Activated CD4-positive, CD25-positive, alpha-beta regulatory T cell treated with anti-CD3 and anti-CD28 coated beads, Interleukin-2, amount 50 U/mL, for 16 hours (primary cell): ENCODE data around the gene TP53TG5.

Experiments
- DNase-seq: peaks from one replicate; pipeline ENCODE4 v3.0.0-alpha.2; 2020; ENCODE audit warnings: low read depth, low spot score

The TP53TG5 gene

GRCh38 chr20:45346291-45346718 lies 31.8 kb downstream of the TP53TG5 start:
- DNase-seq: no peak

DNA sequence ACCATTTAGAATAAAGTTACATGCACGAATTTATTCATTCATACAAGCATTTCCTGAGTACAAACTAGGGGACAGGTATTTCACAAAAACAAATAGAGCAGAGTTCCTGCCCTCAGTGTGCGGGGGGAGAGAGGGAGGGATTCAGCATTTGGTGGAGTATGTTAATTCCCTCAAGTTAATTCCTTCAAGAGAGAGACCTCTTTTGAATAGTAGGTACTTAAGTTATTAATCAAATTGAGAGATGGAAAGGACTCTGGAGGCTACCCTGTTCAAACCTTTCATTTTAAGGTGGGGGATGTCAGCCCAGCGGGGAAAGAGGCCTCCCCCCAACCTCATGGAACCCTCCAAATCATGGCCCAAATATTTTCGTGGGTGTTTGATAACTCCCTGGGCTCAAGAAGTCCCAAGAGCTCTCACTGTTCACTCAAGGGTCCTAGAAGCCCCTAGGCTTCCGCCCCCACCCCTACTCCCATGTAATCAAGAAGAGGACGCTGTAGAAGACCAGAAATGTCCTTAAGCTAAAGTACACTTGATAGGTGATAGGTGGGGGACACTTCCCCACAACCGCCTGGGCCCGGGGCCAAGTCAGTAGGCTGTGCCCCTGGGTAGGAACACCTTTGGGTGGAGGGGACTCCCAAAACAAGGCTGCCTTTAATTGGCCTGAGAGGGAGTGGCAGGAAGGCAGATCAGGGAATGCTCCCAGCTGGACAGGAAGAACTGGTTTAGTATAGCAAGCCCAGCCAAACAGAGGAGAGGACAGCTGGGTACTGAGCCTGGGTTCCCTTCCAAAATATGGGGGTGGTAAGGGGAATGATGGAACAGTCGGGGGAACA lies 32.8 kb downstream of the TP53TG5 start:
- no peak for DNase-seq

- DNase-seq: no peak
These were observed 33.8 kb downstream of the TP53TG5 start for GRCh38 chr20:45344168-45344860.

- no peak for DNase-seq
These were observed 34.5 kb downstream of the TP53TG5 start for GRCh38 chr20:45343532-45344167.

- no peak for DNase-seq
These were observed 35.1 kb downstream of the TP53TG5 start for GRCh38 chr20:45342855-45343531.

- no peak for DNase-seq
These were observed 35.9 kb downstream of the TP53TG5 start for GRCh38 chr20:45341939-45342854.

- no peak for DNase-seq
These were observed 36.6 kb downstream of the TP53TG5 start for GRCh38 chr20:45341579-45341938.

- no peak for DNase-seq
These were observed 37.2 kb downstream of the TP53TG5 start for GRCh38 chr20:45340951-45341350.

DNA sequence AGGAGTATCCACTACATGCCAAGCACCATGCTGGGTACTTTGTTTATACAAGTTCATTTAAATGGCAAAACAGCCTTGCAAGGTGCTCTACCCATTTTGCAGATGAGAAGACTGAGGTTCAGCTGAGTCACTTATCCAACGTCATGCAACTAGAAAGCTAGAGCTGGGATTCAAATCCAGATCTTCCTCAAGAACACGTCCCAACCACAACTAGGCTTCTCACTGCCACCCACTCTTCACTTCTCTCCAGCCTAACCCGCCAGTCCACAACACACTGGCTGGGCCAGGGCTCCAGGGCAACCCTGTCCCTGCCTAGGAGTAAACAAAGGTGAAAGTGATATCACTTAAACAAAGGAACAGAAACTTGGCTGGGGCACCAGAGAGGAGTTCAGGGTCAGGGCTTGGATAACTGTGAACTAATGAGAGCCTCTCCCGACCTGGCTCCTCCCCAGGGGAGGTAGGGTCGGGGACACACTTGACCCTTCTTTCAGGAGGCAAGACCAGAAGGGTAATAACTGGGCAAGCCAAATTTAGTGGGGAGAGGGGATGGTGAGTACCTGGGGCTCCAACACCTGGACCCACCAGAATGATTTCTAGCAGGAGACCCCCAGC lies 37.8 kb downstream of the TP53TG5 start:
- no peak for DNase-seq

DNA sequence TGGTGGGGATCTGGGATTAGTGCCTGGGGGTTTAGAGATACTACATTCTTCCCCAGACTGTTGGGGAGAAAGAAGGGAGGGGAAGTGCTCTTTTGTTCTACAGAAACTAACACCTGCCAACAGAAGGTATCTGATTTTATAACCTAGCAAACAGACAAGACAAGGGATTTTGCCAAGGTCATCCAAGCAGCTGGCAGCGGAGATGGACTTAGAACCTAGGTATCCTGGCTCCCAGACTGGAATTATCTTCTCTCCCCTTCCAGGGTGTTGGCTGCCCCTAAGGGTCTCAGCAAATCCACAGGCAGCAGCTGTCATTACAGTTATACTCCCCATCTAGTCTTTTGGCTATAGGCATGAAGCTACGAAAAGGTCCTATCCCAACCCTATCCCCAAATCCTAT lies 38.3 kb downstream of the TP53TG5 start:
- no peak for DNase-seq

- DNase-seq: no peak
These were observed 39.0 kb downstream of the TP53TG5 start for GRCh38 chr20:45339084-45339483.

GRCh38 chr20:45338121-45339030 lies 39.7 kb downstream of the TP53TG5 start:
- no peak for DNase-seq

DNA sequence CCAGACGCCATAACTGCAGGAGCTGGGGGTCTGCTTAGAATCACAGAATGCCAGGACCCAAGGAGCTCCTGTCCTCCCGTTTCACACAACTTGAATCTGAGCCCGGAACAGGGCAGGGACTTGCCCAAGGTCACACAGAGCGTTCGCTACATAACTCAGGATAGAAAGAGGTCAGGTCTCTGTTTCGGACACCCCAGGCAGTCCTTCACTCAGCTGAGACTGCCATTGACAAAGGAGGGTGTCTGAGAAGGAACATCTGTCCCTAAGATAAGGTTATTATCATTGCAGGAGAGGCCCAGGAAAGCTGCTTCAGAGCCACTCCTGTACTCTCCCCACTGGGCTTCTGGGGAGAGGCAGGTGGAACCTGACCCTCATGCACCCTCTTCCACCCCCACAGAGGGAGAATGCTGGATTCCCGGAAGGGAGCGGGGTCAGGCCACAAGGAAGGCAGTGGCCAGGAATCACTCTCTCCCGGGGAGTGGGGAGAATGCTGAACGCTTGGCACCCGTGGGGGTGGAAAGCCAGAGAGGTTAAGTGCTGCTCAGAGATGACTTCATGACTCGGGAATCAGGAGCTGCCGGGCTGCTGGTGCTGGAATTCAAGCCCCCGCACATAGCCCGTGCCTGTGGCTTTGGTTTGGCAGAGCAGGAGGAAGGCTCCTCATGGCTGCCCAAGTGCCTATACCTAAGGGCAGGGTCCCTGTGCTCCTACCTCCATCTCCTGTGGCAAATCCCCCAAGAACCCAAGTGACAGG lies 40.6 kb downstream of the TP53TG5 start:
- DNase-seq: no peak

DNA sequence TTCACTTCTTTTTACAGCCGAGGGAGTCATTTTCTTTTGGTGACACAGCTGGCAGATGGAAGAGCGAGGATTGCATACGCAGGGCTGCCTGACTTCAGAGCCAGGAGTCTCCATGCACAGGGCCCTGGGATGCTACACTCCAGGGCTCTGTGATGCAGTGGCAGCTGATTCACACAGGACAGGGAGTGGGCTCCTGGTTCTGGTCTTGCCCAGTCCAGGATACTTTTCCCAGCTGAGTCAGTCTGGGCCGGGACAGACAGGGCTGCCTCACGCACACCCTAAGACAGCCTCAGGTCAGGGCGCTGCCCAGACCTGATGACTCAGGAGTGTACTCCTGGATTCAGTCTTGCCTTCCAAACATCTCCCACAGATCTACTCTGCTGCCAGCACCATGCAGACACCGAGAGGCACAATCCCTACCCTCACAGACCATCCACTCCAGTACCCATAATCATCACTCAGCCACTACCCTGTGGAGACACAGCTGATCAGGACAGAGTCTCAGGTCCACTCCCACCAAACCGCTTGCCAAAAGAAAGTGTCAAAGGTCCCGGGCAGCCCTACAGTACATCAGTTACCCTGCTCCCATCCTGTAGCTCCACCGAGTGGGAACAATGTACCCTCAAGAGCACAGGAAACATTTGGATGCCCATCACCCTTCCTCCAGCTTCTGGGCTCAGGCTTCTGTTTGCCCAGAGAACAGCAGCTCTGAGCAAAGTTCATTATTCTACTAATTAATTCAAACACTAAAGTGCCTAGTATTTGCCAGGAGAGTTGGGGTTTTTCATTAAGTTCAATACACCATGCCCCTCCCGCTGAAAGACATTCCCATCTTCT lies 41.4 kb downstream of the TP53TG5 start:
- DNase-seq: no peak

- DNase-seq: no peak
These were observed 47.6 kb downstream of the TP53TG5 start for GRCh38 chr20:45330476-45330875.

- no peak for DNase-seq
These were observed 48.4 kb downstream of the TP53TG5 start for GRCh38 chr20:45329497-45330319.

- no peak for DNase-seq
These were observed 49.7 kb downstream of the TP53TG5 start for GRCh38 chr20:45328451-45328850.
